ES-I3 (cell line): ENCODE data around the gene EHF.
"Not testable (repeated sequence)": the region's sequence is repeated elsewhere in the genome, so short reads cannot be mapped to it uniquely, and the experiment has no call there.

ENCODE experiments used
- H3K36me3 ChIP-seq: 2 replicates; pipeline ENCODE4 v1.6.1; 2013; ENCODE audit warnings: mild to moderate bottlenecking, low read length, control low read depth, moderate library complexity; ENCODE audit not compliant: insufficient read depth
- H3K4me1 ChIP-seq: 2 replicates; pipeline ENCODE4 v1.6.1; 2013; ENCODE audit warnings: mild to moderate bottlenecking, control low read depth, low read length; ENCODE audit not compliant: insufficient read depth
- H3K9ac ChIP-seq: 2 replicates; pipeline ENCODE4 v1.6.1; 2013; ENCODE audit warnings: low read depth, mild to moderate bottlenecking, low read length, moderate library complexity
- H3K9me3 ChIP-seq: 2 replicates; pipeline ENCODE4 v1.6.1; 2013; ENCODE audit warnings: mild to moderate bottlenecking, low read length, moderate library complexity; ENCODE audit not compliant: control insufficient read depth, insufficient read depth

The EHF gene

DNA sequence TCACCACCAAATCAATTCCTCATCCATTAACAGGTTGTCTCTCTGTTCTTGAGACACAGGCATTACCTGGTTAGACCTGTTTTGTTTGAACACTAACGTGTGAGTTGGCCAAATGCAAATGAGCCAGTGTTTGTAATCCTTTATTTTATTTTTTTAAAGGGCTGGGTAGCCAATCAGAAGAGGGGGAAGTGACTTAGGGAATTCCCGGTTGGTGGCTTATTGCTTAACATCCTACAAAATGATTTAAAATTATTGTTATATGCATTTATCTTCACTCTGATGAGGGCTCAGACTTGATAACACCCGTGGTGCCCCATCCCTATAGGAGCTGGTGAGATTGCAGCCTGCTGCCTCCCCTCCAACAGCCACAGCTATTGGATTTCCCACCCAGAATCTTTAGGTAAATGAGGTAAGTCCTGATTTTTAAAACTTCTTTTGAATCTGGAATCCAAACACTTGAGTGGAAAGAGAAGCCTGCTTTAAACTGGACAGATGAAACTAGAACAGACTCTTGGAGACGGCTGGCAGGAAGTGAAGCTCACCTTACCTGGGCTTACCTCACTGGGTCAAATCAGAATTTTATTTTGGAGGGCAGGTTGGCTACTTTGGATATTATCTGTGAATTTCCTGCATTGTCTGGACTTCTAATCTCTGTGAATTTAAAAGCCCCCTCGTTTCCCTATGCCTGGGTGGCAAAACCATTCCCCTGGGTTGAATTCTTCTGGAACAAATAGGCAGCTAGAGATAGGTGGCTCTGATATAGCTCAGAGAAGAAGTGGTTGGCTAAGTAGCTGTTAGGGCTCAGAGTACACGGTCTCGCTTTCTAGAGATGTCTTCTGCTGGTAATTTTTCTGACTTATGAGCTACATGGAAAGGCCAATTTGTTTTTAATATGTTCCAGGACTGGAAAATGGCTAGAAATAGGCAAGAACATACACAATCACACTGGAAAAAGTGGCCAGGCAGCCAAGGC, at the start of gene EHF:
Gene EHF, plus strand, starts transcription at position 274 of the 973 bp plus-strand sequence. CDS start 21,538 bp downstream, outside the sequence.
- Histone ChIP-seq H3K9ac (no peak within 1 kb of the TSS), H3K36me3 (no peaks in the 10 kb centered on the region), H3K9me3 (no peaks in the 10 kb centered on the region), H3K4me1 (peaks cover 4% of the 10 kb centered on the region; the same call in 1 of the 2 replicates)

- H3K9me3 ChIP-seq, result no peaks in the 10 kb centered on the region
- H3K9ac ChIP-seq, result no peak overlapping the region
- H3K4me1 ChIP-seq, result no peaks in the 10 kb centered on the region
- no peaks in the 10 kb centered on the region for H3K36me3 ChIP-seq
Measured at GRCh38 chr11:34573537-34573936, 47.4 kb upstream of the EHF start.

DNA sequence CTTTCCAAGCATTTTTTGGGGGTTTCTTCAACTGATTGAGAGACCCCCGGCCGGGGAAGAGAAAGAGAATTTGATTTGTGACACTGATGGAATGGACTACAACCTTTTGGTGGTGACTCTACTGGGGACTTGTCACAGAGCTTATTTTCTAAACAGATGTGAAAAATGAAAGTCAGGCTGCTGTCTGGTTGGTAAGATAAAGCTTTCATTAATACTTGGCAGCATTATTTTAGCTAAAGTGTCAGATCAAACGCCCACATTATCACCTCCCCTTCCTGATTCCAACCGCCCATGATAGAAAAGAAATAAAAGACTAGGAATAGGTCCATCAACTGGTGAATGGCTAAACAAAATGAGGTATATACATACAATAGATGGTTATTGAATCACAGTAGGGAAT, 45.6 kb upstream of the EHF start:
- Histone ChIP-seq H3K9ac (no peak overlapping the region), H3K9me3 (no peaks in the 10 kb centered on the region), H3K36me3 (no peaks in the 10 kb centered on the region), H3K4me1 (no peaks in the 10 kb centered on the region)

GRCh38 chr11:34575671-34576070, 45.2 kb upstream of the EHF start:
- H3K9ac ChIP-seq, result no peak overlapping the region

DNA sequence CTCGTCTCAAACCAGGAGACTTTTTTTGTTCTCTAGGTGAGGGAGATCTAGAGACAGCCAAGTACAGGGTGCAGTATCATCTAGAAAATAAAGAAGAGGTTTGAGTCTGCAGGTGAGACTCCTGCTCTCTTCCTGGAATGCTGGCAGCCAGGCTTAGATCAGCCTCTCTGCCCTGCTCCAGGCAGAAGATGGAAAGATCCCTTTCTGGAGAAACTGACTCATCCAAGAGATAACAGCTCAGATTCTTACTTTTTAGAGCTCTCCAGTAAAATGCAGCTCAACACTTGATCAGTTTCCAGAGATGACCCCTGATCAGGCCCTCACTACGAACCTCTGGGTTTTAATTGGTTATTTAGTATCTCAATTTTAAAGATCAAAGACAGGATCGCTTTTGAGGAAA, 44.6 kb upstream of the EHF start:
- no peaks in the 10 kb centered on the region for H3K36me3 ChIP-seq
- no peaks in the 10 kb centered on the region for H3K4me1 ChIP-seq
- H3K9ac ChIP-seq, result no peak overlapping the region

More at GRCh38 chr11:34575671-34576070, 45.2 kb upstream of the EHF start:
- Histone ChIP-seq H3K9me3 (no peaks in the 10 kb centered on the region), H3K36me3 (no peaks in the 10 kb centered on the region), H3K4me1 (no peaks in the 10 kb centered on the region)

GRCh38 chr11:34583818-34584217, 37.1 kb upstream of the EHF start:
- Histone ChIP-seq H3K36me3 (no peaks in the 10 kb centered on the region), H3K4me1 (peaks cover 9% of the 10 kb centered on the region), H3K9ac (no peak overlapping the region), H3K9me3 (no peaks in the 10 kb centered on the region)

More for the DNA sequence above, 44.6 kb upstream of the EHF start:
- H3K9me3 ChIP-seq, result no peaks in the 10 kb centered on the region

GRCh38 chr11:34585304-34585734, 35.6 kb upstream of the EHF start:
- no peaks in the 10 kb centered on the region for H3K36me3 ChIP-seq
- peaks cover 9% of the 10 kb centered on the region for H3K4me1 ChIP-seq
- no peak overlapping the region for H3K9ac ChIP-seq
- no peaks in the 10 kb centered on the region for H3K9me3 ChIP-seq

DNA sequence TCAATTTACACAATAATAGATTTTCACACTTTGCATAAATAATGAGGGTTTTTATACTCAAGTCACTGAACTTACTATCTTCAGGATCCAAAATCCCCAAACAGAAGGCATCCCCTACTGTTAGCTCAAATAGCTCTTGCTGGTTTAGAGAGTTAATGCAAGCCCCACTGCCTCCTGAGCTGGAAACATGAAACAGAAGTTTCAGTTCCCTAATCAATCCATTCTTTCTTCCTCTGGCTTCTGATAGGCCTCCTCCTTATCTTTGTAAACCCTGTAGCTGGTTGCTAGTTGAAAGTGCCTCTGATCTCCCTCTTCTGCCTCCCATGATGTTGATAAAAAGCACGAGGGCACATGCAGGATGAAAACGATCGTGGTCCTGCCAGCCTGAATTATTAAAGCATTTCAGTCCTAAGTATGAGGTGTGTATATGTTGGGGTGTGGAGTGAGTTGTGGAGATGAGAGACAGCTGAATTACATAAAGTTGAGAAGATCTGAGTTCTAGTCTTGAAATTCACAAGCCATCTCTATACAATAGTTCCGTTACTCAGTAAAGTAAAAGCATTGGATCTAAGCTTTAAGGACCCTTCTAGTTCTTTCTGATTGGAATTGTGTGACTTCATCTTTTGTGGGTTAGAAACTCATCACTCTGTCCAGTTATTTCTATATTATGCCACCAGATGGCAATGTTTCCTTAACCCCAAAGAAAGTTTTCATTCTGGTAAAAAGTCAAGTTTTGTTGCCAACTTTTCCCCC, 35.0 kb upstream of the EHF start:
- Histone ChIP-seq H3K9me3 (no peaks in the 10 kb centered on the region), H3K36me3 (no peaks in the 10 kb centered on the region), H3K9ac (peak overlapping the region; percentile 14; the same call in 1 of the 2 replicates), H3K4me1 (peaks cover 9% of the 10 kb centered on the region)

- no peaks in the 10 kb centered on the region for H3K36me3 ChIP-seq
- no peaks in the 10 kb centered on the region for H3K9me3 ChIP-seq
- no peak overlapping the region for H3K9ac ChIP-seq
- H3K4me1 ChIP-seq, result peaks cover 9% of the 10 kb centered on the region
Measured at GRCh38 chr11:34586488-34587281, 34.2 kb upstream of the EHF start.

DNA sequence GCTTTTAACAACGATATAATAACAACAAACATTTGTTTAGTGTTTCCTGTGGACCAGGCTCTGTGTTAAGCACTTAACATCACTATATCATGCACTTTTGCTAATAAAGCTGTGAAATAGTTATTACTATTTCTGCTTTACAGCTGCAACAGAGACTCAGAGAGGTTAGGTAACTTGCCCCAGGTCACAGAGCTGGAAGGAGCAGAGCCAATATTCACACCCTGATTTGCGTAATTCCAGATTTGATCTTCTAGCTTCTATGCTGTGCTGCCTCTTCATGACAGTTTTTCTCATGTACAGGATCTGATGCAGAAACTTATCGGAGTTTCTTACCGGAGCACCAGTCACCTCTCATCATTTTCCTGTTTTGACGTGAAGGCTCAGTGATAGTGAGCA, 33.6 kb upstream of the EHF start:
- peaks cover 9% of the 10 kb centered on the region for H3K4me1 ChIP-seq
- H3K9me3 ChIP-seq, result no peaks in the 10 kb centered on the region
- H3K9ac ChIP-seq, result no peak overlapping the region
- no peaks in the 10 kb centered on the region for H3K36me3 ChIP-seq

DNA sequence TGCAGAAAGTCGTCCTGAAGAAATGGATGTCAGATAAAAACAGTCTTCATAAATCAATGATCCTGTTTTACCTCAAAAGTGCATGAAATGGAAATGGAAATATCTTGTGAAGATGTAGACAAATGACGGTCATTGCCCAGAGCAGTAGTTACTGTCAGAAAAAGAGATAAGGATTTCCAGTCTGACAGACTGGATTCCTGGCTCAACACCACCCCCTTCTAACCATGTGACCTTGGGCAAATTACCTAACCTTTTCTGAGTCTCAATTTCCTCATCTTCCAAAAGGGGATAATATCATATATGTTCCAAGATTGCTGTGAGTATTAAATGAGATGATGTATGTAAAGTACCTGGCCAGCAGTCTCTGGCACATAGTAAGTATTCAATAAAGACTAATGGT, 32.9 kb upstream of the EHF start:
- Histone ChIP-seq H3K36me3 (no peaks in the 10 kb centered on the region), H3K9ac (no peak overlapping the region), H3K4me1 (peaks cover 9% of the 10 kb centered on the region), H3K9me3 (no peaks in the 10 kb centered on the region)

DNA sequence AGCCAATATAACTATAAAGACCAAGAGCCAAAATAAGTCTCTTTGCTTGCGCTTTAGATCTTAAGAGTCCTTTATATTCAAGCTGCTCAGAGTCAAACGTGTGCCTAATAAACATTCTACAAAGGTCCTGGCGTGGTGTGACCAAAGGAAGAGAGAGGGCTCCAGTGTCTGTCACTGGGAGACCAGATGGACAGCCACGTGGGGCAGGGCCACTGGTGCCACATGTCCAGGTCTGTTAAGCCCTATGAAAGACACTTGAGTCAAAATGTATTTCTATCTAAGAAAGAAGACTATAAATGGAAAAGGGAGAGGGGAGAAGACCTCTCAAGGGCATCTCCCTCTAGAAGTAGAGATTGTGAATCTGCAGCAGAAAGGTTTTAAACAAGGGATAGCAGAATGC, 32.2 kb upstream of the EHF start:
- Histone ChIP-seq H3K9ac (no peak overlapping the region), H3K36me3 (no peaks in the 10 kb centered on the region), H3K9me3 (no peaks in the 10 kb centered on the region), H3K4me1 (peaks cover 9% of the 10 kb centered on the region)

DNA sequence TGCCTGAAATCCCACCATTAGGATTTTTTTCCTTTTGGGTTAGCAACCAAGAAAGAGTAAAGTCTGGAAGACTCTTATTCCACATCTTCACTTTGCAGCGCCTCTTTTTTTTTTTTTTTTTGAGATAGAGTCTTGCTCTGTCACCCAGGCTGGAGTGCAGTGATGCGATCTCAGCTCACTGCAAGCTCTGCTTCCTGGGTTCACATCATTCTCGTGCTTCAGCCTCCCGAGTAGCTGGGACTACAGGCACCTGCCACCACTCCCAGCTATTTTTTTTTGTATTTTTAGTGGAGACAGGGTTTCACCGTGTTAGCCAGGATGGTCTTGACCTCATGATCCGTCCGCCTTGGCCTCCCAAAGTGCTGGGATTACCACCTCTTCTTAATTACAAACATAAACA, 31.7 kb upstream of the EHF start:
- not testable (repeated sequence) for H3K4me1 ChIP-seq, H3K9ac ChIP-seq, H3K9me3 ChIP-seq, H3K36me3 ChIP-seq

- no peaks in the 10 kb centered on the region for H3K36me3 ChIP-seq
- peaks cover 3% of the 10 kb centered on the region; the same call in 1 of the 2 replicates for H3K9me3 ChIP-seq
- no peaks in the 10 kb centered on the region for H3K4me1 ChIP-seq
- H3K9ac ChIP-seq, result no peak overlapping the region
Measured at GRCh38 chr11:34593085-34593484, 27.8 kb upstream of the EHF start.
